Small intestine (tissue), 7 donors: ENCODE data around the gene ACOT9. TPM values are rescaled to one million over a fixed set of nuclear protein-coding genes. Genes with fewer than 3 reads are reported as not detected.
"Not testable (repeated sequence)": the region's sequence is repeated elsewhere in the genome, so short reads cannot be mapped to it uniquely, and the experiment has no call there.

Source experiments
- DNase-seq, 2 donors: peaks; one replicate each; pipeline versions ENCODE4 v3.0.0 to v3.0.0-alpha.2; 2013
- FAIRE-seq: peaks from 2 replicates; lab custom pipeline; 2012; peaks lifted over from hg19 to GRCh38; lab: Jason Lieb, UNC
- H3K27ac ChIP-seq, 3 donors: one replicate each; pipeline ENCODE4 v1.5.1; 2013; ENCODE audit warnings: low read length in 2 of 3, mild to moderate bottlenecking in 2 of 3, control low read depth in 1 of 3, inconsistent platforms in 1 of 3, low read depth in 1 of 3, moderate library complexity in 1 of 3
- H3K27me3 ChIP-seq, 3 donors: one replicate each; pipeline ENCODE4 v1.6.1; 2013; ENCODE audit warnings: low read length in 3 of 3, inconsistent platforms in 1 of 3; ENCODE audit not compliant: control insufficient read depth in 3 of 3, insufficient read depth in 3 of 3
- H3K36me3 ChIP-seq, 3 donors: one replicate each; pipeline ENCODE4 v1.6.1; 2013; ENCODE audit warnings: low read length in 3 of 3, inconsistent platforms in 1 of 3, low read depth in 1 of 3, mild to moderate bottlenecking in 1 of 3, moderate library complexity in 1 of 3; ENCODE audit not compliant: control insufficient read depth in 3 of 3, insufficient read depth in 2 of 3
- H3K4me1 ChIP-seq, 3 donors: one replicate each; pipeline ENCODE4 v1.6.1; 2013; ENCODE audit warnings: low read length in 2 of 3, inconsistent platforms in 1 of 3, low read depth in 1 of 3, mild to moderate bottlenecking in 1 of 3, moderate library complexity in 1 of 3; ENCODE audit not compliant: control insufficient read depth in 3 of 3, insufficient read depth in 2 of 3
- H3K4me3 ChIP-seq, 3 donors: one replicate each; pipeline ENCODE4 v1.5.1; 2013; ENCODE audit warnings: low read length in 3 of 3, control low read depth in 1 of 3, inconsistent platforms in 1 of 3, low read depth in 1 of 3, mild to moderate bottlenecking in 1 of 3, moderate library complexity in 1 of 3
- H3K9me3 ChIP-seq, 2 donors: one replicate each; pipeline ENCODE4 v1.6.1; 2013; ENCODE audit warnings: low read depth in 1 of 2, low read length in 1 of 2; ENCODE audit not compliant: control insufficient read depth in 2 of 2, insufficient read depth in 1 of 2
- WGBS, 3 donors: extraction: QIAGEN DNeasy Blood & Tissue Kit; methylation state at CpG; one replicate each; pipeline ENCODE4 v1.1.7; 2013; 5-methylcytosine and 5-hydroxymethylcytosine counted together
- polyA plus RNA-seq, 4 donors: library from polyadenylated mRNA; stranded (reverse) in 3 of 4; unstranded in 1 of 4; fragments of 200-250 nt in 3 of 4; fragments of 120-200 nt in 1 of 4; gene quantifications; one replicate each; pipeline versions ENCODE4 v1.2.1 to v1.2.3, GENCODE V29; 2013
- donor health status: healthy with polysubstance abuse.
- donor health status: control.
- donor health status: control.
- donor health status: Bipolar disorder and iron deficiency.
- donor health status: healthy.

Gene ACOT9
- polyA plus RNA-seq, 4 donors = 17.8 to 43.8 (median 30.7) TPM

- FAIRE-seq = no peak
- no peaks in the 10 kb centered on the region for H3K9me3 ChIP-seq
- H3K4me3 ChIP-seq = no peak overlapping the region
- no peak for DNase-seq
- H3K27me3 ChIP-seq = no peaks in the 10 kb centered on the region
- no peak overlapping the region for H3K27ac ChIP-seq
- H3K36me3 ChIP-seq = peaks cover 0 to 10% (median 0%) of the 10 kb centered on the region in 3 donors
- 79 to 91% (median 88%) methylated on average over 5 of the region's 5 CpGs for WGBS, 3 donors
- no peaks in the 10 kb centered on the region for H3K4me1 ChIP-seq
These were observed 38.3 kb downstream of the ACOT9 start for GRCh38 chrX:23704673-23705206.

- H3K9me3 ChIP-seq = no peaks in the 10 kb centered on the region
- H3K27me3 ChIP-seq = no peaks in the 10 kb centered on the region
- FAIRE-seq = no peak
- no peak for DNase-seq
- no peaks in the 10 kb centered on the region for H3K4me1 ChIP-seq
- H3K27ac ChIP-seq = no peak overlapping the region
- peaks cover 0 to 10% (median 0%) of the 10 kb centered on the region in 3 donors for H3K36me3 ChIP-seq
- H3K4me3 ChIP-seq = no peak overlapping the region
- WGBS, 3 donors = 34 to 42% (median 37%) methylated on average over 16 of the region's 16 CpGs
These were observed 43.4 kb downstream of the ACOT9 start for GRCh38 chrX:23699636-23700194.

GRCh38 chrX:23694606-23695005 lies 48.5 kb downstream of the ACOT9 start:
- no peaks in the 10 kb centered on the region for H3K4me1 ChIP-seq
- H3K9me3 ChIP-seq = no peaks in the 10 kb centered on the region
- no peaks in the 10 kb centered on the region for H3K36me3 ChIP-seq
- no peaks in the 10 kb centered on the region for H3K27me3 ChIP-seq
- peak; percentile 44 to 52 for DNase-seq
- H3K27ac ChIP-seq = no peak overlapping the region
- 1 to 3% (median 3%) methylated on average over 7 to 8 of the region's 8 CpGs for WGBS, 3 donors
- H3K4me3 ChIP-seq = no peak overlapping the region
- FAIRE-seq = no peak

GRCh38 chrX:23692166-23692565 lies 50.9 kb downstream of the ACOT9 start:
- peaks cover 0 to 2% (median 0%) of the 10 kb centered on the region in 3 donors for H3K36me3 ChIP-seq
- H3K4me1 ChIP-seq = no peaks in the 10 kb centered on the region
- H3K27me3 ChIP-seq = no peaks in the 10 kb centered on the region
- no peak for FAIRE-seq
- peak in 1 of 2 donors; percentile 16 for DNase-seq
- no peaks in the 10 kb centered on the region for H3K9me3 ChIP-seq
- H3K4me3 ChIP-seq = no peak overlapping the region
- no peak overlapping the region for H3K27ac ChIP-seq
- 56 to 77% (median 66%) methylated on average over 8 of the region's 8 CpGs for WGBS, 3 donors

GRCh38 chrX:23676486-23676885 lies 66.6 kb downstream of the ACOT9 start:
- WGBS, 3 donors = 83 to 97% (median 94%) methylated on average over 3 of the region's 3 CpGs
- H3K27me3 ChIP-seq, H3K9me3 ChIP-seq, DNase-seq, H3K4me1 ChIP-seq, H3K4me3 ChIP-seq, FAIRE-seq, H3K36me3 ChIP-seq, H3K27ac ChIP-seq: not testable (repeated sequence)

- Histone ChIP-seq H3K27me3 (no peaks in the 10 kb centered on the region), H3K4me1 (no peaks in the 10 kb centered on the region), H3K36me3 (peaks cover 0 to 5% (median 0%) of the 10 kb centered on the region in 3 donors), H3K27ac (no peak overlapping the region), H3K4me3 (no peak overlapping the region), H3K9me3 (no peaks in the 10 kb centered on the region)
- DNase-seq (no peak), FAIRE-seq (no peak)
- 73 to 97% (median 82%) methylated on average over 3 of the region's 3 CpGs for WGBS, 3 donors
These were observed 70.0 kb downstream of the ACOT9 start for GRCh38 chrX:23673108-23673507.

- 88 to 100% (median 98%) methylated on average over 1 of the region's 1 CpG for WGBS, 3 donors
- H3K36me3 ChIP-seq = no peaks in the 10 kb centered on the region
- no peaks in the 10 kb centered on the region for H3K27me3 ChIP-seq
- FAIRE-seq (no peak), DNase-seq (no peak)
- no peak overlapping the region for H3K4me3 ChIP-seq
- no peak overlapping the region for H3K27ac ChIP-seq
- H3K4me1 ChIP-seq = no peaks in the 10 kb centered on the region
- H3K9me3 ChIP-seq = no peaks in the 10 kb centered on the region
These were observed 72.5 kb downstream of the ACOT9 start for GRCh38 chrX:23670528-23670927.

GRCh38 chrX:23668335-23668734 lies 74.7 kb downstream of the ACOT9 start:
- no peak overlapping the region for H3K27ac ChIP-seq
- WGBS, 3 donors = 6 to 25% (median 9%) methylated on average over 3 of the region's 3 CpGs
- DNase-seq = peak; percentile 0 to 2
- no peaks in the 10 kb centered on the region for H3K36me3 ChIP-seq
- H3K4me1 ChIP-seq = no peaks in the 10 kb centered on the region
- H3K9me3 ChIP-seq = no peaks in the 10 kb centered on the region
- no peak for FAIRE-seq
- no peaks in the 10 kb centered on the region for H3K27me3 ChIP-seq
- peak overlapping the region in 2 of 3 donors; percentile 37 to 75 for H3K4me3 ChIP-seq
